Measurements from ENCODE around the gene LSG1.

LSG1 gene

GRCh38 chr3:194672876-194673275 lies 885 bp upstream of the LSG1 start:
- H3K27ac ChIP-seq, result peak overlapping the region; percentile 76
- TF ChIP-seq CTCF (conservative IDR thresholded peaks at IDR 0.05) (no peak), ZFX (IDR thresholded peaks at IDR 0.05) (no peak)

- TF ChIP-seq CTCF (conservative IDR thresholded peaks at IDR 0.05) (peak; percentile 90), ZFX (IDR thresholded peaks at IDR 0.05) (no peak)
- peak overlapping the region; percentile 76 for H3K27ac ChIP-seq
Observed at GRCh38 chr3:194671511-194671899, 486 bp downstream of the LSG1 start.

GRCh38 chr3:194667363-194667762 lies 4.6 kb downstream of the LSG1 start:
- no peak overlapping the region for H3K27ac ChIP-seq
- TF ChIP-seq ZFX (IDR thresholded peaks at IDR 0.05), result no peak
- no peak for TF ChIP-seq CTCF (conservative IDR thresholded peaks at IDR 0.05)

GRCh38 chr3:194664857-194665256 lies 7.1 kb downstream of the LSG1 start:
- H3K27ac ChIP-seq, result no peak overlapping the region
- no peak for TF ChIP-seq ZFX (IDR thresholded peaks at IDR 0.05)

- no peak overlapping the region for H3K27ac ChIP-seq
- no peak for TF ChIP-seq CTCF (conservative IDR thresholded peaks at IDR 0.05)
- TF ChIP-seq ZFX (IDR thresholded peaks at IDR 0.05), result no peak
Observed at GRCh38 chr3:194661946-194662345, 10.0 kb downstream of the LSG1 start.

- no peak for TF ChIP-seq CTCF (conservative IDR thresholded peaks at IDR 0.05)
- no peak for TF ChIP-seq ZFX (IDR thresholded peaks at IDR 0.05)
- no peak overlapping the region for H3K27ac ChIP-seq
Observed at GRCh38 chr3:194661374-194661773, 10.6 kb downstream of the LSG1 start.

- H3K27ac ChIP-seq, result no peak overlapping the region
- no peak for TF ChIP-seq ZFX (IDR thresholded peaks at IDR 0.05)
- TF ChIP-seq CTCF (conservative IDR thresholded peaks at IDR 0.05), result no peak
Observed at GRCh38 chr3:194659778-194660177, 12.2 kb downstream of the LSG1 start.

- H3K27ac ChIP-seq, result no peak overlapping the region
- TF ChIP-seq CTCF (conservative IDR thresholded peaks at IDR 0.05), result no peak
- no peak for TF ChIP-seq ZFX (IDR thresholded peaks at IDR 0.05)
Observed at GRCh38 chr3:194658477-194659242, 13.3 kb downstream of the LSG1 start.

Data from C4-2B (cell line).